ENCODE measurements around the gene RAMACL. TPM values are rescaled to one million over a fixed set of nuclear protein-coding genes. Genes with fewer than 3 reads are reported as not detected.

The RAMACL gene
- total RNA-seq, 1 donor from 2014 or later: 0.85 TPM

DNA sequence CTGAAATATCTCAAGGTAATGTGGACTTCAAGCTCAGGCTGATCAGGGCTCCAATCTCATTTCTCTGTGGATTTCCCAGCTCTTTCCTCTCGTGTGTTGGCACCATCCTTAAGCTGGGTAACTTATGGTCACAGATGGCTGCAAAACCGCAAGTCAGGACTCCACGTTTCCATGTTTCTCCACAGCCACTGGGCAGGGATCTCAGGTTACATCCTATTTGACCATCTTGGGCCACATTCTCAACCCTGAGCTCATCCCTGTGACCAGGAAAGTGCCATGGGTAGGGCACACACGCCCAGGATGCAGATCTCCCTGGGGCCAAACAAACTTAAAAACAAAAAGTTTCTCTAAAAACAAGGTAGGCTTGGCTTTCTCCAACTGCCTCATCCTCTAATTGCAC, 25.2 kb upstream of the RAMACL start:
- Mint-ChIP-seq H3K27ac (no peak overlapping the region), H3K9me3 (no peaks in the 10 kb centered on the region), H3K27me3 (no peaks in the 10 kb centered on the region), H3K4me3 (no peak overlapping the region), H3K36me3 (peaks cover 7% of the 10 kb centered on the region), H3K4me1 (ENCODE audit: unreplicated experiment) (peaks cover 27% of the 10 kb centered on the region)
- no peak for DNase-seq (ENCODE audit: extremely low spot score, unreplicated experiment)
- TF ChIP-seq, protein P1, sequence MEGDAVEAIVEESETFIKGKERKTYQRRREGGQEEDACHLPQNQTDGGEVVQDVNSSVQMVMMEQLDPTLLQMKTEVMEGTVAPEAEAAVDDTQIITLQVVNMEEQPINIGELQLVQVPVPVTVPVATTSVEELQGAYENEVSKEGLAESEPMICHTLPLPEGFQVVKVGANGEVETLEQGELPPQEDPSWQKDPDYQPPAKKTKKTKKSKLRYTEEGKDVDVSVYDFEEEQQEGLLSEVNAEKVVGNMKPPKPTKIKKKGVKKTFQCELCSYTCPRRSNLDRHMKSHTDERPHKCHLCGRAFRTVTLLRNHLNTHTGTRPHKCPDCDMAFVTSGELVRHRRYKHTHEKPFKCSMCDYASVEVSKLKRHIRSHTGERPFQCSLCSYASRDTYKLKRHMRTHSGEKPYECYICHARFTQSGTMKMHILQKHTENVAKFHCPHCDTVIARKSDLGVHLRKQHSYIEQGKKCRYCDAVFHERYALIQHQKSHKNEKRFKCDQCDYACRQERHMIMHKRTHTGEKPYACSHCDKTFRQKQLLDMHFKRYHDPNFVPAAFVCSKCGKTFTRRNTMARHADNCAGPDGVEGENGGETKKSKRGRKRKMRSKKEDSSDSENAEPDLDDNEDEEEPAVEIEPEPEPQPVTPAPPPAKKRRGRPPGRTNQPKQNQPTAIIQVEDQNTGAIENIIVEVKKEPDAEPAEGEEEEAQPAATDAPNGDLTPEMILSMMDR (conservative IDR thresholded peaks at IDR 0.05): no peak

DNA sequence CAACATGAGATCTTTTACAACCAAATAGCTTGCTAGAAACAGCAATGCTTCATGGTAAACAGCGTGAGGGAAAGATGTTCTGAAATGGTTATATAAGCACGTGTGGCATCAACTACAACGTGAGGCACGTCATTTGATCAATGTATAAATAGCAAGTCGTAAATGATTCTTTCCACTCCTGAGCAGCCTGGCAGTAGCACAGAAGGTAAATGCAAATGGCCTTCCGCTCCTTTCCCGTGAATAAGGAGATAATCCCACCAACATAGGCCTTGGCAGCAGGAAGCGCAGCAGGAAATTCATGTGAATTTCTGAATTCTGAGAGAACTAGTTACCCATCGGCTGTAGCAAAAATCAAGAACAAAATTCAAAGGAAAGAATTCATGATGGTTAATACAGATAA, 23.6 kb upstream of the RAMACL start:
- H3K9me3 Mint-ChIP-seq: no peaks in the 10 kb centered on the region
- no peaks in the 10 kb centered on the region for H3K27me3 Mint-ChIP-seq
- no peak overlapping the region for H3K27ac Mint-ChIP-seq
- no peak for DNase-seq (ENCODE audit: extremely low spot score, unreplicated experiment)
- TF ChIP-seq, protein P1 (conservative IDR thresholded peaks at IDR 0.05): no peak
- peaks cover 25% of the 10 kb centered on the region for H3K4me1 Mint-ChIP-seq (ENCODE audit: unreplicated experiment)
- no peak overlapping the region for H3K4me3 Mint-ChIP-seq
- peaks cover 8% of the 10 kb centered on the region for H3K36me3 Mint-ChIP-seq

DNA sequence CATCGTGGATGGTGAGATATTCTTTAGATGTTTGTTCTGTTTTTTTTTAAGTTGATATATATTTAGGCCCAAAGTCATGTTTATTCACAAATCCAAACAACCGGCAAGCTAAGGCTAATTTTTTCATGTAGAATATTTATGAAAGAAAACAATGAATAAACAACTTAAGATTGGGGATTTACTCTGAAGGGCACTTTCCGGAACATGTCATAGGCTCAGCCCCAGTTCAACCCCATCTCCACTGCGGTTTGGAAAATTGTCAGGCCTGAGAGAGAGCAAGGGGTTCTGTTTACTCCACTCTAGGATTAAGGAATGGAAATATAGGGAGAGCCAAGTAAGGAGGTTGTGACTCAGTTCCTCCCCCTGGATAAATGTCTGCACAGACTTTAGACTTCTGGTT, 22.3 kb upstream of the RAMACL start:
- TF ChIP-seq, protein P1 (conservative IDR thresholded peaks at IDR 0.05): no peak
- peaks cover 6% of the 10 kb centered on the region for H3K36me3 Mint-ChIP-seq
- peaks cover 13% of the 10 kb centered on the region for H3K4me1 Mint-ChIP-seq (ENCODE audit: unreplicated experiment)
- no peak overlapping the region for H3K27ac Mint-ChIP-seq
- no peak overlapping the region for H3K4me3 Mint-ChIP-seq
- H3K9me3 Mint-ChIP-seq: no peaks in the 10 kb centered on the region
- H3K27me3 Mint-ChIP-seq: no peaks in the 10 kb centered on the region
- no peak for DNase-seq (ENCODE audit: extremely low spot score, unreplicated experiment)

DNA sequence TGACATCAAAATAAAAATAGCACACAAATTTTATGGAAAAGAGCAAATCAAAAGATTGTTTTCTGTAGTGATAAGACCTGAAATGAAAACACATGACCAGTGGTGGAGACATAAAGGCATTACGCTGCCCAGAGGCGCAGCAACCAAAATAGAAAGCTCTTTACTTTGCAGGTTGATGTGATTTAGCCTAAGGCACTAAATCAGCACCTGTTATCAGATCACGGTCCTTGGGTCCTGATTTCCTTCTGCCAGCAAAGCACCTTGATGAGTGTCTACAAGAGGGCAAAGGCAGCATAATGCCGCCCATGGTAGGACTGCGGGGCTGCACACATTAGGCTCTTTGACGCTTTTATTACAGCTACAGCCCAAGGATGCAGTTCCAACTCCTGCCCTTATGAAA, 19.3 kb upstream of the RAMACL start:
- DNase-seq (ENCODE audit: extremely low spot score, unreplicated experiment): no peak
- Mint-ChIP-seq H3K36me3 (peaks cover 14% of the 10 kb centered on the region), H3K27me3 (no peaks in the 10 kb centered on the region), H3K27ac (no peak overlapping the region), H3K4me1 (ENCODE audit: unreplicated experiment) (no peaks in the 10 kb centered on the region), H3K4me3 (no peak overlapping the region), H3K9me3 (no peaks in the 10 kb centered on the region)
- TF ChIP-seq, protein P1 (conservative IDR thresholded peaks at IDR 0.05): no peak

DNA sequence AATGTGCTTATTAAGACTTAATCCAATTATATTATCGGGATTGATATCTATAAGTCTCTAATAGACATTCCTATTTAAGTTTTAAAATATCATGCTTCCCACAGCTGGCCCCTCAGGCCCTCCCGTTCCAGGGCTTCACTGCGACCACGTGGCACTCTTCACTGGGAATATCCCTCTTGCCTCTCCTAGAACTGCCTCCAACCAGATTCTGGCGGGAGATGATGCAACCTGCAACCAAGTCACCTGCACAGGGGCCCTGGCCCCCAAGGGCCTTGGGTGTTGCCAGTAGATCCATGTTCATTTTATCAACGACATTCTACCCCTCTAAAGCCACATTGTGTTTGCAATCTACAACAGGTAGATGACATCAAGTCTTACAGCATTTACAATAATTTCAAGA, 18.4 kb upstream of the RAMACL start:
- no peak overlapping the region for H3K4me3 Mint-ChIP-seq
- TF ChIP-seq, protein P1 (conservative IDR thresholded peaks at IDR 0.05): no peak
- DNase-seq (ENCODE audit: extremely low spot score, unreplicated experiment): no peak
- H3K27me3 Mint-ChIP-seq: no peaks in the 10 kb centered on the region
- no peak overlapping the region for H3K27ac Mint-ChIP-seq
- H3K4me1 Mint-ChIP-seq (ENCODE audit: unreplicated experiment): no peaks in the 10 kb centered on the region
- H3K9me3 Mint-ChIP-seq: no peaks in the 10 kb centered on the region
- H3K36me3 Mint-ChIP-seq: peaks cover 12% of the 10 kb centered on the region

DNA sequence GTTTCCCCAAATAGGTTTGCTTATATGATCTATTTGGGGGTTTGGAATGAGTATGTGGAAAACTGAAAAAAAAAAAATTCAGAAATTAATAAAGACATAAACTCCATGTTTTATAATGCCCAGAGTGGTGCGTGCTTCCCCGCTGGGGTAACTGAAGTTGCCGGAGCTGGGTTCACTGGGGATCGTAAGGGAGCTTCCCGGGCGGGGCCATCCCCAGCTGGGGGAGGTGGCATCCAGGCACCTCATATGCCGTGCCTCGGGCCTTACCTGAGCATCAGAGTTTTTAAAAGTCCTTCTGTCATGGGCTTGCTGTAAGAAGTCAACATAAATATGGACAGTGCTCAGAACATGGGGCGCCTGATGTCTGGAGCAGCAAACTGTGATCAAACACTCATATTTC, 17.9 kb upstream of the RAMACL start:
- Mint-ChIP-seq H3K9me3 (no peaks in the 10 kb centered on the region), H3K4me3 (no peak overlapping the region), H3K36me3 (peaks cover 11% of the 10 kb centered on the region), H3K27me3 (no peaks in the 10 kb centered on the region), H3K4me1 (ENCODE audit: unreplicated experiment) (no peaks in the 10 kb centered on the region), H3K27ac (no peak overlapping the region)
- no peak for DNase-seq (ENCODE audit: extremely low spot score, unreplicated experiment)
- TF ChIP-seq, protein P1 (conservative IDR thresholded peaks at IDR 0.05): no peak

All from type B pancreatic cell (in vitro differentiated cells).